Measurements from ENCODE around the gene PTPRF.

Gene PTPRF

GRCh38 chr1:43552059-43552742 is 21.5 kb downstream of the PTPRF start:
- DNase-seq (ENCODE audit: low read depth in 2 of 2), result no peak

GRCh38 chr1:43552813-43553212 is 22.1 kb downstream of the PTPRF start:
- no peak for DNase-seq (ENCODE audit: low read depth in 2 of 2)

GRCh38 chr1:43554444-43554992 is 23.8 kb downstream of the PTPRF start:
- no peak for DNase-seq (ENCODE audit: low read depth in 2 of 2)

- DNase-seq (ENCODE audit: low read depth in 2 of 2), result no peak
These were observed 26.1 kb downstream of the PTPRF start for GRCh38 chr1:43556782-43557181.

GRCh38 chr1:43557744-43558245 is 27.1 kb downstream of the PTPRF start:
- no peak for DNase-seq (ENCODE audit: low read depth in 2 of 2)

GRCh38 chr1:43558346-43558841 is 27.7 kb downstream of the PTPRF start:
- no peak for DNase-seq (ENCODE audit: low read depth in 2 of 2)

GRCh38 chr1:43559714-43560113 is 29.0 kb downstream of the PTPRF start:
- no peak for DNase-seq (ENCODE audit: low read depth in 2 of 2)

- no peak for DNase-seq (ENCODE audit: low read depth in 2 of 2)
These were observed 29.6 kb downstream of the PTPRF start for GRCh38 chr1:43560286-43560685.

GRCh38 chr1:43563876-43564539 is 33.3 kb downstream of the PTPRF start:
- no peak for DNase-seq (ENCODE audit: low read depth in 2 of 2)

GRCh38 chr1:43564551-43565348 is 34.1 kb downstream of the PTPRF start:
- no peak for DNase-seq (ENCODE audit: low read depth in 2 of 2)

GRCh38 chr1:43565600-43566360 is 35.1 kb downstream of the PTPRF start:
- DNase-seq (ENCODE audit: low read depth in 2 of 2), result no peak

GRCh38 chr1:43566382-43567044 is 35.8 kb downstream of the PTPRF start:
- DNase-seq (ENCODE audit: low read depth in 2 of 2), result no peak

GRCh38 chr1:43569175-43569574 is 38.5 kb downstream of the PTPRF start:
- DNase-seq (ENCODE audit: low read depth in 2 of 2), result no peak

GRCh38 chr1:43570277-43570676 is 39.6 kb downstream of the PTPRF start:
- no peak for DNase-seq (ENCODE audit: low read depth in 2 of 2)

GRCh38 chr1:43570715-43571114 is 40.0 kb downstream of the PTPRF start:
- no peak for DNase-seq (ENCODE audit: low read depth in 2 of 2)

GRCh38 chr1:43572084-43572483 is 41.4 kb downstream of the PTPRF start:
- no peak for DNase-seq (ENCODE audit: low read depth in 2 of 2)

- no peak for DNase-seq (ENCODE audit: low read depth in 2 of 2)
These were observed 41.9 kb downstream of the PTPRF start for GRCh38 chr1:43572538-43572937.

- no peak for DNase-seq (ENCODE audit: low read depth in 2 of 2)
These were observed 42.5 kb downstream of the PTPRF start for GRCh38 chr1:43573066-43573800.

GRCh38 chr1:43576521-43576920 is 45.8 kb downstream of the PTPRF start:
- no peak for DNase-seq (ENCODE audit: low read depth in 2 of 2)
